GM06990 (cell line): ENCODE results near the gene NPHP4.

Experiments used
- DNase-seq: peaks from one replicate; pipeline ENCODE4 v3.0.0-alpha.2; 2011; ENCODE audit not compliant: insufficient read length; ENCODE audit errors: extremely low read depth
- H3K27me3 ChIP-seq: replicated peaks from 2 replicates; pipeline ENCODE4 v1.6.0; 2011; ENCODE audit warnings: low read length; ENCODE audit not compliant: control insufficient read depth, insufficient read depth
- H3K36me3 ChIP-seq: 2 replicates; pipeline ENCODE4 v1.5.1; 2011; ENCODE audit warnings: low read length; ENCODE audit not compliant: control insufficient read depth, insufficient read depth
- H3K4me3 ChIP-seq: replicated peaks from 2 replicates; pipeline ENCODE4 v1.5.1; 2011; ENCODE audit warnings: low read depth, mild to moderate bottlenecking, control low read depth, low read length
- TF ChIP-seq, protein P1 (sequence below): IDR thresholded peaks from 2 replicates; pipeline ENCODE4 v1.5.1; 2011; ENCODE audit warnings: low read length, control low read depth, mild to moderate bottlenecking, inconsistent platforms; ENCODE audit not compliant: insufficient read depth, poor library complexity, severe bottlenecking

Gene NPHP4

GRCh38 chr1:5904551-5904950 is 87.7 kb downstream of the NPHP4 start:
- no peak for DNase-seq
- H3K36me3 ChIP-seq, result no peaks in the 10 kb centered on the region; the same call in none of the 2 replicates
- TF ChIP-seq, protein P1, sequence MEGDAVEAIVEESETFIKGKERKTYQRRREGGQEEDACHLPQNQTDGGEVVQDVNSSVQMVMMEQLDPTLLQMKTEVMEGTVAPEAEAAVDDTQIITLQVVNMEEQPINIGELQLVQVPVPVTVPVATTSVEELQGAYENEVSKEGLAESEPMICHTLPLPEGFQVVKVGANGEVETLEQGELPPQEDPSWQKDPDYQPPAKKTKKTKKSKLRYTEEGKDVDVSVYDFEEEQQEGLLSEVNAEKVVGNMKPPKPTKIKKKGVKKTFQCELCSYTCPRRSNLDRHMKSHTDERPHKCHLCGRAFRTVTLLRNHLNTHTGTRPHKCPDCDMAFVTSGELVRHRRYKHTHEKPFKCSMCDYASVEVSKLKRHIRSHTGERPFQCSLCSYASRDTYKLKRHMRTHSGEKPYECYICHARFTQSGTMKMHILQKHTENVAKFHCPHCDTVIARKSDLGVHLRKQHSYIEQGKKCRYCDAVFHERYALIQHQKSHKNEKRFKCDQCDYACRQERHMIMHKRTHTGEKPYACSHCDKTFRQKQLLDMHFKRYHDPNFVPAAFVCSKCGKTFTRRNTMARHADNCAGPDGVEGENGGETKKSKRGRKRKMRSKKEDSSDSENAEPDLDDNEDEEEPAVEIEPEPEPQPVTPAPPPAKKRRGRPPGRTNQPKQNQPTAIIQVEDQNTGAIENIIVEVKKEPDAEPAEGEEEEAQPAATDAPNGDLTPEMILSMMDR, result no peak
- no peaks in the 10 kb centered on the region for H3K27me3 ChIP-seq
- H3K4me3 ChIP-seq, result no peak overlapping the region

GRCh38 chr1:5903680-5904079 is 88.5 kb downstream of the NPHP4 start:
- H3K36me3 ChIP-seq, result no peaks in the 10 kb centered on the region; the same call in none of the 2 replicates
- H3K4me3 ChIP-seq, result no peak overlapping the region
- TF ChIP-seq, protein P1, result no peak
- H3K27me3 ChIP-seq, result no peaks in the 10 kb centered on the region
- DNase-seq, result no peak

GRCh38 chr1:5903031-5903430 is 89.2 kb downstream of the NPHP4 start:
- Histone ChIP-seq H3K4me3 (no peak overlapping the region), H3K27me3 (no peaks in the 10 kb centered on the region), H3K36me3 (no peaks in the 10 kb centered on the region; the same call in none of the 2 replicates)
- TF ChIP-seq, protein P1, result no peak
- DNase-seq, result no peak

GRCh38 chr1:5901841-5902240 is 90.4 kb downstream of the NPHP4 start:
- no peak for DNase-seq
- Histone ChIP-seq H3K27me3 (no peaks in the 10 kb centered on the region), H3K36me3 (no peaks in the 10 kb centered on the region; the same call in none of the 2 replicates), H3K4me3 (no peak overlapping the region)
- TF ChIP-seq, protein P1, result no peak

- no peak for DNase-seq
- no peaks in the 10 kb centered on the region; the same call in none of the 2 replicates for H3K36me3 ChIP-seq
- TF ChIP-seq, protein P1, result no peak
Observed at GRCh38 chr1:5901150-5901549, 91.1 kb downstream of the NPHP4 start.

DNA sequence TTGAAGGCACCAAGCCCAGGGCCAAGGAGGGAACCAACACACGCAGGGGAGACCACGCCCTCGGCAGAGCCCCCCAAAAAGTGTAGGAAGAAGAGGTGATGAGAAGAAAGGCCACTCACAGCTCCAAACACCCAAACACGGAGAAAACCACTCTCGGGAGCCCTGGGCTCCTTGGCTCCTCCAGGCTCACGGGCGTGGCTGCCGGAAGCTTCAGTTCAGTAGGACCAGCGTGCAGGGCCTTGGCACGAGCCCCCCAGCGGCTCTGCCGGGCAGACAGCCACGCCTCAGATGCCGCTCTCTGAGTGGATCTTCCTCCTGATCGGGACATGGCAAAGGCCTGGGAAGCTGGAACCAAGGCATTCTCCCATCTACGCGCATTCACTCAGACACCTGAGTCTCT is 94.0 kb downstream of the NPHP4 start:
- Histone ChIP-seq H3K27me3 (no peaks in the 10 kb centered on the region), H3K36me3 (no peaks in the 10 kb centered on the region; the same call in 1 of the 2 replicates), H3K4me3 (no peak overlapping the region)
- TF ChIP-seq, protein P1, result no peak
- DNase-seq, result no peak

More at GRCh38 chr1:5901150-5901549, 91.1 kb downstream of the NPHP4 start:
- H3K4me3 ChIP-seq, result no peak overlapping the region
- no peaks in the 10 kb centered on the region for H3K27me3 ChIP-seq
